SK-N-SH treated with all-trans-retinoic acid at 6 μM for 48 hours (cell line): ENCODE data around the gene STOML1.

Source experiments
- ATAC-seq: fragments of 200-7000 bp; cut with Tn5 transposase; 3 replicates; pipeline ENCODE4 v1.9.1; 2020; ENCODE audit warnings: mild to moderate bottlenecking, moderate library complexity
- ARNTL ChIP-seq: fragments of 450-650 bp; formaldehyde crosslinking; IDR thresholded peaks from 2 replicates; pipeline ENCODE4 v1.5.0; 2020; ENCODE audit warnings: low read depth, mild to moderate bottlenecking, moderate library complexity, borderline replicate concordance
- CSDC2 ChIP-seq: fragments of 250-450 bp; sonication (Bioruptor Pico); IDR thresholded peaks from 2 replicates; pipeline ENCODE4 v1.5.0; 2020; ENCODE audit warnings: mild to moderate bottlenecking, moderate library complexity
- ESRRG ChIP-seq: fragments of 250-450 bp; sonication (Bioruptor Pico); IDR thresholded peaks from 2 replicates; pipeline ENCODE4 v1.6.1; 2021; ENCODE audit warnings: mild to moderate bottlenecking
- GLIS3 ChIP-seq: fragments of 250-450 bp; sonication (Bioruptor Pico); IDR thresholded peaks from 2 replicates; pipeline ENCODE4 v1.5.0; 2020; ENCODE audit warnings: mild to moderate bottlenecking, moderate library complexity
- ISL1 ChIP-seq: fragments of 250-450 bp; sonication (Bioruptor Pico); IDR thresholded peaks from 2 replicates; pipeline ENCODE4 v2.1.2; 2022; ENCODE audit warnings: mild to moderate bottlenecking, moderate library complexity
- OSR1 ChIP-seq: fragments of 250-450 bp; sonication (Bioruptor Pico); IDR thresholded peaks from 2 replicates; pipeline ENCODE4 v1.8.0; 2022; ENCODE audit warnings: moderate library complexity, mild to moderate bottlenecking, inconsistent platforms
- PPARA ChIP-seq: fragments of 250-450 bp; sonication (Bioruptor Pico); IDR thresholded peaks from 2 replicates; pipeline ENCODE4 v1.5.0; 2020; ENCODE audit warnings: mild to moderate bottlenecking, borderline replicate concordance
- RARB ChIP-seq: fragments of 250-450 bp; sonication (Bioruptor Pico); IDR thresholded peaks from 2 replicates; pipeline ENCODE4 v1.8.0; 2021; ENCODE audit warnings: mild to moderate bottlenecking, moderate library complexity
- SNAI2 ChIP-seq: fragments of 250-450 bp; sonication (Bioruptor Pico); IDR thresholded peaks from 2 replicates; pipeline ENCODE4 v1.5.0; 2020; ENCODE audit warnings: mild to moderate bottlenecking, moderate library complexity
- TCF4 ChIP-seq: fragments of 250-450 bp; sonication (Bioruptor Pico); IDR thresholded peaks from 2 replicates; pipeline ENCODE4 v1.8.0; 2021; ENCODE audit warnings: mild to moderate bottlenecking, moderate library complexity, borderline replicate concordance
- ZC3H10 ChIP-seq: fragments of 250-450 bp; sonication (Bioruptor Pico); IDR thresholded peaks from 2 replicates; pipeline ENCODE4 v1.5.1; 2021; ENCODE audit warnings: mild to moderate bottlenecking, moderate library complexity
- ZFP3 ChIP-seq: fragments of 250-450 bp; sonication (Bioruptor Pico); IDR thresholded peaks from 2 replicates; pipeline ENCODE4 v1.5.0; 2020; ENCODE audit warnings: mild to moderate bottlenecking, moderate library complexity
- ZFP30 ChIP-seq: fragments of 450-650 bp; formaldehyde crosslinking; IDR thresholded peaks from 2 replicates; pipeline ENCODE4 v1.5.0; 2022; ENCODE audit warnings: mild to moderate bottlenecking, moderate library complexity
- ZNF565 ChIP-seq: fragments of 450-650 bp; formaldehyde crosslinking; conservative IDR thresholded peaks from 2 replicates; pipeline ENCODE4 v1.5.0; 2020; ENCODE audit warnings: low read depth, mild to moderate bottlenecking, moderate library complexity
- ZNF70 ChIP-seq: fragments of 450-650 bp; formaldehyde crosslinking; IDR thresholded peaks from 2 replicates; pipeline ENCODE4 v1.5.0; 2020; ENCODE audit warnings: mild to moderate bottlenecking, moderate library complexity
- ZNF8 ChIP-seq: fragments of 450-650 bp; formaldehyde crosslinking; IDR thresholded peaks from 2 replicates; pipeline ENCODE4 v1.5.0; 2020; ENCODE audit warnings: mild to moderate bottlenecking, moderate library complexity
- TF ChIP-seq, protein P1 (sequence below): fragments of 250-450 bp; sonication (Bioruptor Pico); IDR thresholded peaks from 2 replicates; pipeline ENCODE4 v1.8.0; 2020; ENCODE audit warnings: mild to moderate bottlenecking, moderate library complexity, borderline replicate concordance
- TF ChIP-seq, protein P2 (sequence below): fragments of 250-450 bp; sonication (Bioruptor Pico); IDR thresholded peaks from 2 replicates; pipeline ENCODE4 v1.5.1; 2020; ENCODE audit warnings: low read depth, mild to moderate bottlenecking, moderate library complexity
- TF ChIP-seq, protein P3 (sequence below): fragments of 250-450 bp; sonication (Bioruptor Pico); IDR thresholded peaks from 2 replicates; pipeline ENCODE4 v1.5.1; 2021; ENCODE audit warnings: mild to moderate bottlenecking, moderate library complexity
- TF ChIP-seq, protein P4 (sequence below): fragments of 250-450 bp; sonication (Bioruptor Pico); IDR thresholded peaks from 2 replicates; pipeline ENCODE4 v1.5.0; 2020; ENCODE audit warnings: mild to moderate bottlenecking, moderate library complexity

STOML1 gene

DNA sequence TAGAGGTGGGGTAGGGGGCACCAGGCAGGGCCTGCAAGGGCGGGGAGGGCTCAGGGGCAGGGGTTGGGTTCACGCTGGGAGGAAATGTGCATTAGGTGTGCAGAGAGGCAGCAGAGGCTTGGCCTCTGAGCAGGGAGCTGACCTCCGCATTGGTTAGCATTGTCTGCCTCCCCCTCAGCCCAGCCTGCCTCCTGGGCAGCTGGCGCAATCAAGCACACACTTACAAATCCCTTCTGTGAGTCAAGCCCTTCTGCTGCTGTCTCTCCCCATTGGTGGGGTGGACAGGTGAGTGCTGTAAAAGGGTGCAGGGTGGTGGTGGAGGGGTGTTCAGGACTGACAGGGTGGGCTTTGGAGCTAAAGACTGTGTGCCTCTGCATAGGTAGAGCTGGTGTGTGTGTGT is 56.5 kb downstream of the STOML1 start:
- TF ChIP-seq, protein P1, sequence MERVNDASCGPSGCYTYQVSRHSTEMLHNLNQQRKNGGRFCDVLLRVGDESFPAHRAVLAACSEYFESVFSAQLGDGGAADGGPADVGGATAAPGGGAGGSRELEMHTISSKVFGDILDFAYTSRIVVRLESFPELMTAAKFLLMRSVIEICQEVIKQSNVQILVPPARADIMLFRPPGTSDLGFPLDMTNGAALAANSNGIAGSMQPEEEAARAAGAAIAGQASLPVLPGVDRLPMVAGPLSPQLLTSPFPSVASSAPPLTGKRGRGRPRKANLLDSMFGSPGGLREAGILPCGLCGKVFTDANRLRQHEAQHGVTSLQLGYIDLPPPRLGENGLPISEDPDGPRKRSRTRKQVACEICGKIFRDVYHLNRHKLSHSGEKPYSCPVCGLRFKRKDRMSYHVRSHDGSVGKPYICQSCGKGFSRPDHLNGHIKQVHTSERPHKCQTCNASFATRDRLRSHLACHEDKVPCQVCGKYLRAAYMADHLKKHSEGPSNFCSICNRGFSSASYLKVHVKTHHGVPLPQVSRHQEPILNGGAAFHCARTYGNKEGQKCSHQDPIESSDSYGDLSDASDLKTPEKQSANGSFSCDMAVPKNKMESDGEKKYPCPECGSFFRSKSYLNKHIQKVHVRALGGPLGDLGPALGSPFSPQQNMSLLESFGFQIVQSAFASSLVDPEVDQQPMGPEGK, result no peak
- no peak for TF ChIP-seq CSDC2 (CRISPR knock-in tag)
- TF ChIP-seq, protein P2, sequence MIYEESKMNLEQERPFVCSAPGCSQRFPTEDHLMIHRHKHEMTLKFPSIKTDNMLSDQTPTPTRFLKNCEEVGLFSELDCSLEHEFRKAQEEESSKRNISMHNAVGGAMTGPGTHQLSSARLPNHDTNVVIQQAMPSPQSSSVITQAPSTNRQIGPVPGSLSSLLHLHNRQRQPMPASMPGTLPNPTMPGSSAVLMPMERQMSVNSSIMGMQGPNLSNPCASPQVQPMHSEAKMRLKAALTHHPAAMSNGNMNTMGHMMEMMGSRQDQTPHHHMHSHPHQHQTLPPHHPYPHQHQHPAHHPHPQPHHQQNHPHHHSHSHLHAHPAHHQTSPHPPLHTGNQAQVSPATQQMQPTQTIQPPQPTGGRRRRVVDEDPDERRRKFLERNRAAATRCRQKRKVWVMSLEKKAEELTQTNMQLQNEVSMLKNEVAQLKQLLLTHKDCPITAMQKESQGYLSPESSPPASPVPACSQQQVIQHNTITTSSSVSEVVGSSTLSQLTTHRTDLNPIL (CRISPR knock-in tag), result no peak
- TF ChIP-seq ESRRG, result no peak
- TF ChIP-seq ZNF70 (CRISPR knock-in tag), result no peak
- TF ChIP-seq PPARA (CRISPR knock-in tag), result no peak
- no peak for TF ChIP-seq ARNTL
- TF ChIP-seq TCF4 (CRISPR knock-in tag), result no peak
- no peak for TF ChIP-seq RARB (CRISPR knock-in tag)
- TF ChIP-seq ZNF8 (CRISPR knock-in tag), result no peak
- no peak for TF ChIP-seq ZC3H10
- no peak for TF ChIP-seq ISL1
- TF ChIP-seq, protein P3, sequence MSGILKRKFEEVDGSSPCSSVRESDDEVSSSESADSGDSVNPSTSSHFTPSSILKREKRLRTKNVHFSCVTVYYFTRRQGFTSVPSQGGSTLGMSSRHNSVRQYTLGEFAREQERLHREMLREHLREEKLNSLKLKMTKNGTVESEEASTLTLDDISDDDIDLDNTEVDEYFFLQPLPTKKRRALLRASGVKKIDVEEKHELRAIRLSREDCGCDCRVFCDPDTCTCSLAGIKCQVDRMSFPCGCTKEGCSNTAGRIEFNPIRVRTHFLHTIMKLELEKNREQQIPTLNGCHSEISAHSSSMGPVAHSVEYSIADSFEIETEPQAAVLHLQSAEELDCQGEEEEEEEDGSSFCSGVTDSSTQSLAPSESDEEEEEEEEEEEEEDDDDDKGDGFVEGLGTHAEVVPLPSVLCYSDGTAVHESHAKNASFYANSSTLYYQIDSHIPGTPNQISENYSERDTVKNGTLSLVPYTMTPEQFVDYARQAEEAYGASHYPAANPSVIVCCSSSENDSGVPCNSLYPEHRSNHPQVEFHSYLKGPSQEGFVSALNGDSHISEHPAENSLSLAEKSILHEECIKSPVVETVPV (CRISPR knock-in tag), result no peak

DNA sequence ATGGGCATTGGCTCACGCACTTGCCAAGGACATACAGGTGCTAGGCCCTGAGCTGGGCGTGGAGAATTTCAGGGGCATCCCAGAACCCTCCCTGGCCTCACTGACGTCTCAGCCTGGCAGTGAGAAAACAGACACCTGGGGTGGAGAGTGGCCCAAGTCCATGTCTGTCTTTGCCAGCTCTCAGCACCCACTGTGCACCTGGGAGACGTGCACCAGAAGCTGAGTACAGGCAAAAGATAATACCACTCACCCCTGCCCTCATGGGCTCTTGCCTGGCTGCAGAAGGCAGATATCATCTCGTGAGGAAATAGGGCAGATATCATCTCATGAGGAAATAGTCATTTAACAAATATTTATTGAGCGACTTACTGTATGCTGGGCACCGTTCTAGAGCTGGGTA is 57.8 kb downstream of the STOML1 start:
- no peak for TF ChIP-seq ZNF8 (CRISPR knock-in tag)
- no peak for TF ChIP-seq ARNTL
- no peak for TF ChIP-seq GLIS3 (CRISPR knock-in tag)
- no peak for ATAC-seq

More for the DNA sequence above, 56.5 kb downstream of the STOML1 start:
- no peak for ATAC-seq

DNA sequence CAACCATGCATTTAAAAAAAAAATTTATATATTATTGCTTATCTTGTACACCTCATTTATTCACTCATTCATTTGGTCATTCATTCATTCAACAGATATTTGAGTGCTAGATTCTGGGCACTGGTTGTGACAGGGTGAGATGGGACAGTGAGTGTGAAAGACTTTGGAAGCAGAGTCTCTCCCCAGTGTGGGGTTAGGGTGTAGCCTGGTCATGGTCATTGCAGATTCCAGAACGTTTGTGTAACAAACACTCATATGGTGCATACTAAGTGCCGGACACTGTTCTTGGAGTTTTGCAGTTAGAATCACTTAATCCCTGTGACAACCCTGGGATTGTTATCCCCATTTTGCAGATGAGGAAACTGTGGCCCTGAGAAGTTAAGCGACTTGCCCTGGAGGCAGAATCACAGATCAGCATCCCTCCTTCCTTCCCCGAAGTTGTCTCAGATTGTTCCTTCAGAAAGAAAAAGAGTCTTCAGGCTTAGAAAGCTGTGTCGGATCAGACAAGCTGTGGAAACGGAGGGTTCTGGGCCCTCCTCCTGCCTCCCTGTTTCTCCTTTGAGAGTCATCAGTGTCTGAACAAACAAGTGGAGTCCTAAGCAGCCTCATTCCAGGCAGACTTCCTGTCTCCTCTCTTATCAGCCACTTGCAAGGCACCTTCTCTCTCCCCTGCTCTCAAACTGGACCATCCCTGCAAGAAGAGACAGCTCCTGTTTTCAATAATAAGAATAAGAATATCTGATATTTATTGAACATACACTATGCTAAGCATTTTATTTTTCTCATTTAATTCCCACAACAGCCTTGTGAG is 59.5 kb downstream of the STOML1 start:
- no peak for ATAC-seq
- TF ChIP-seq, protein P1, result no peak
- TF ChIP-seq OSR1 (CRISPR knock-in tag) (no peak), ZFP3 (CRISPR knock-in tag) (no peak), ZNF565 (CRISPR knock-in tag) (no peak), CSDC2 (CRISPR knock-in tag) (no peak), ZNF8 (CRISPR knock-in tag) (no peak), PPARA (CRISPR knock-in tag) (no peak), SNAI2 (CRISPR knock-in tag) (no peak), ARNTL (no peak), ZC3H10 (no peak), ZFP30 (no peak)
- TF ChIP-seq, protein P2 (CRISPR knock-in tag), result no peak
- TF ChIP-seq, protein P4, sequence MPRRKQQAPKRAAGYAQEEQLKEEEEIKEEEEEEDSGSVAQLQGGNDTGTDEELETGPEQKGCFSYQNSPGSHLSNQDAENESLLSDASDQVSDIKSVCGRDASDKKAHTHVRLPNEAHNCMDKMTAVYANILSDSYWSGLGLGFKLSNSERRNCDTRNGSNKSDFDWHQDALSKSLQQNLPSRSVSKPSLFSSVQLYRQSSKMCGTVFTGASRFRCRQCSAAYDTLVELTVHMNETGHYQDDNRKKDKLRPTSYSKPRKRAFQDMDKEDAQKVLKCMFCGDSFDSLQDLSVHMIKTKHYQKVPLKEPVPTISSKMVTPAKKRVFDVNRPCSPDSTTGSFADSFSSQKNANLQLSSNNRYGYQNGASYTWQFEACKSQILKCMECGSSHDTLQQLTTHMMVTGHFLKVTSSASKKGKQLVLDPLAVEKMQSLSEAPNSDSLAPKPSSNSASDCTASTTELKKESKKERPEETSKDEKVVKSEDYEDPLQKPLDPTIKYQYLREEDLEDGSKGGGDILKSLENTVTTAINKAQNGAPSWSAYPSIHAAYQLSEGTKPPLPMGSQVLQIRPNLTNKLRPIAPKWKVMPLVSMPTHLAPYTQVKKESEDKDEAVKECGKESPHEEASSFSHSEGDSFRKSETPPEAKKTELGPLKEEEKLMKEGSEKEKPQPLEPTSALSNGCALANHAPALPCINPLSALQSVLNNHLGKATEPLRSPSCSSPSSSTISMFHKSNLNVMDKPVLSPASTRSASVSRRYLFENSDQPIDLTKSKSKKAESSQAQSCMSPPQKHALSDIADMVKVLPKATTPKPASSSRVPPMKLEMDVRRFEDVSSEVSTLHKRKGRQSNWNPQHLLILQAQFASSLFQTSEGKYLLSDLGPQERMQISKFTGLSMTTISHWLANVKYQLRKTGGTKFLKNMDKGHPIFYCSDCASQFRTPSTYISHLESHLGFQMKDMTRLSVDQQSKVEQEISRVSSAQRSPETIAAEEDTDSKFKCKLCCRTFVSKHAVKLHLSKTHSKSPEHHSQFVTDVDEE (CRISPR knock-in tag), result no peak
